Stimulated activated CD8-positive, alpha-beta memory T cell treated with anti-CD3 and anti-CD28 coated beads, Interleukin-7, amount 100 ng/mL, for 1 hour (primary cell): ENCODE results near the gene HOXC10.

ENCODE experiments used
- DNase-seq, 2 donors: peaks; one replicate each; pipeline ENCODE4 v3.0.0-alpha.2; 2020; ENCODE audit warnings: low read depth in 2 of 2

Gene HOXC10

DNA sequence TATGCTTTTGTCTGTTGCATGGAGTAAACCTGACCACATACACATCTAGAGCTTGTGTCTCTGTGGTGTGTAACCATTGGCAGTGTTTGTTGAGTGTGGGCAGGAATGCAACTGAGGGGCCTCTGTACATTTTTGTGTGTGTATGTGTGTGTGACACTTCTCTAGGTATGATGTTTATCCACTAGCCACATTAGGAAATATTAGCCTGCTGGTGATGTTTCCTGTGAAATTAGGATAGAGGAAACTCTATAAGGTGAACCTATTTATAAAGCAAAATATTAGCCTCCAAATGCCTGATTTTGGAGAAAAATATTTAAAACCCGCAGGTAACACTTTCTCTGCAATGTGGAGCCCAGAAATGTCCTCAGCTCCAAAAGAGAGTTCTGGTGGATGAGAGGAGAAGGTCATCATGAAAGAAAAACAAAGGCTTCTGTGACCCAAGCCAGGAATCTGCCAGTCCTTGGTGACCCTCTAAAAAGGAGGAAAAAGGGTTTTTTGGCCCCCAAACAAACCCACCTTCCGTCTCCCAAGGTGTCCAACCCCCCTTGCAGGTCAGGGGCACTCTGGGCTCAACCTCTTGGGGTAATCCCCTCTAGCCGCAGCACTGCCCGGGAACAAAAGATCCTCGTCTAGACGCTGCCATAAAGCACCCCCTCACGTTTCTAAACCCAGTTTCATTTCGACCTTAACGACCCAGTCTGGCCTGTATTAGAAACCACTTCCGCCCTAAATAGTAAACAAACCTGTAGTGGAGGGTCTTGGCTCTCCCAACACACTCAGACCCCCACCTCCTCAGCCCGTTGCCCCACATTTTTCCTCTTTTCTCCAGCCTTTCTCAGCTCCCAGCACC lies 7.1 kb upstream of the HOXC10 start:
- no peak for DNase-seq

- no peak for DNase-seq
Observed at GRCh38 chr12:53978477-53979356, 6.2 kb upstream of the HOXC10 start.

DNA sequence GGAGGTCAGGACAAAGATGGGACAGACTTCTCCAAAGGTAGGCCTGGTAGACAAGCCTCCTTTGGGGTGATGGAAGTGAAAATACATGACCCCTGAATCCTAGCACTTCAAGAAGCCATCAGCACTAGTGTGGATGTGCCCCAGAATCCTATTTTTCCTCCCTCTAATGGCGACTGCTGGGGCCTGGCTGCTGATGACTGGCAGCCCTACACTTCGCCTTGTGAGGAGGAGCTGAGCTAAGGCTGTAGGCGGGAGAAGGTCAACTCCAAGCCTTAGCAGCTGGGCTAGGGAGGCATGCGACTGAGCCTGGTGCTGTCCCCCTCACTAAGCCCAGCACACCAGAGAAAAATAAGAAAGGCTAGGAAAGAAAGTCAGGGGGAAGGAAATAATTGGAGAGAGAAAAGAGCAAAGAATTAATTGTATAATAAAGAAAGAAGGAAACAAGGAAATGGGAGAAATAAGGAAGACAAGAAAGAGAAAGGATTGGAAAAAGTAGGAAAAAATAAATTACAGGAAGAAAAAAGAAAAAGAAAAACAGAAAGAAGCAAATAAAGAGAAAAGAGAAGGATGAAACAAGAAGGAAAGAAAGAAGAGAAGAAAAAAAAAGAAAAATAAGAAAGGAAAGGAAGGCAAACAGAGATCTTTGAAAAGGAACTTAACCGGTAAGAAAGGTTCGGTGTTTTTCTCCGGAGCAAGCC lies 4.7 kb upstream of the HOXC10 start:
- DNase-seq: no peak

GRCh38 chr12:53980802-53981496 lies 4.0 kb upstream of the HOXC10 start:
- DNase-seq: no peak

- no peak for DNase-seq
Observed at GRCh38 chr12:53981634-53982565, 3.0 kb upstream of the HOXC10 start.

GRCh38 chr12:53982648-53983567 lies 2.0 kb upstream of the HOXC10 start:
- no peak for DNase-seq

DNA sequence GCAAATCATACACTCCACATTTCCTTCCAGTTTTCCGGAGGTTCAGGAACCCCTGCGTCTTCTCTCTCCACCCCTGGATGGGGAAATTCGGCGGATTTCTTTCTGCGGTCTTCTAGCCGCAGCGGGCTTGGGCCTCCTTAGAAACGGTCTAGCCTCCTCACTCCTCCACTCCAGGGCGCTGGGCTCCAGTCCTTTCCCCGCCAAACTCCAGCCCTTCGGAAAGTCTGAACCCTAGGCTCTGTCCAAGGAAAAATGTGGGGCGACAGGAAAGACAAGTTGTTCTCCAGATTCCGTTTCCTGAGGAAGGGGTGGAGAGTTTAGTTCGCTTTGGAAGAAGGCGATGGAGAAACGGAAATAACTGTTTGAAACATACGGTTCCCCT lies 1.4 kb upstream of the HOXC10 start:
- no peak for DNase-seq

DNA sequence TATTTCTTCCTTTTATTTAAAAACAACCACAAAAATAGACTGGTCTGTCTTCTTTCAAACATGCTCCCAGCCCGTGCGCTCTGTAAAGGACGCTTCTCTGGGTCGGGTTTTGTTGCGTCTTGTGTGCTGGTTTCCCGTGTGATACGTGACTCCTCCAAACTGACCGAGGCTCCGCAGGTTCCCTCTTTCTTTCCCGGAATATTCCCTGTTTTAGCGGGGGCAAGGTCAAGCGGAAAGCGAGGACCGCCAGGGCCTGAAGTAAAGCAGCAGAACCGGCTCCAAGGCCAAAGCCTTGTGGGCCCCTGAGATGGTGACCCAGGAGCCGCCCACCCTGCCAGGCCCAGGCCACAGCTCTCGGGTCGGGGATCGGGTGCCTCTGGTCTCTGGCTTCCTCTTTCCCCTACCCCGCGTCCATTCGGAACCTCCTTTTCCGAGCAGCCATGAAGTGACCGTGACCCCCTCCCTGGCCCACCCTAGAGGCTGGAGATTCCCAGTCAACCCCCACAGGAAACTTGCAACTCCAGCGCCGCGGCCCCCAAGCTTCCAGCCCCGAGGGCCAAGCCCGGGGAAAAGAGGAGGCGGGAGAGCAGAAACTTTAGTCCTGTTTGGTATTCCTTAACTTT lies 885 bp upstream of the HOXC10 start:
- DNase-seq: no peak

- DNase-seq: no peak
Observed at GRCh38 chr12:53985692-53985993, 697 bp downstream of the HOXC10 start.

DNA sequence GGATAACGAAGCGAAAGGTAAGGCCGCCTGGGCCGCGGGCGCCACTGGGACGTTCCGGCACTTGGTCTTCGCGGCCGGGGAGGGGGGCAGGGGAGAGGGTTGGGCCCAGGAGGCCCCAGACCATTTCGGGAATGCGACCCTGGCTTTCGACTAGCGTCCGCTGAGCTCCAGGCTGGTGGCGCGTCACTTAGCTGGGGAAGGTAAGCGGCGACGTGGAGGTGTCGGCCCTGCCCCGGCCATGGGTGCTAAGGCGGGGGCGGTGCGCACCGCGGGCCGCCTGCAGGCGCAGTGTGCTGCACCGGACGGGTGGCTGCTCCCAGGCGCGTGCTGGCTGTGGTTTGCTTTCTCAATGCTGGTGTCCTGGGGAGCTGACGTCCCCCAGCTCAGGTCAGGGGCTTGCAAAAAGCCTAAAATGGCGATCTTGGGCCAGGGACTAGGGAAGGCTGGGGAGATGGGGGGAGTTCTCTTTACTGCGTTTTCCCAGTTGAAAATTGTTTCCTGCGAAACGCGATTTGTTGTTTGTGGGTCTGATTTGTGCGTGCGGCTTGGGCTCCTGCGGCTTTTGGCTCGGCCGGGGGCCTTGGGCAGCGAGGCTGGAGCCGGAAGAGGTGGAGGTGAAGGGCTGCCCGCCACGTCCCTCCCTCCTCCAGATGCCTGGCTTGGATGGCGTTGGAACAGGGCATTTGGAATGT lies 1.2 kb downstream of the HOXC10 start:
- DNase-seq: no peak

DNA sequence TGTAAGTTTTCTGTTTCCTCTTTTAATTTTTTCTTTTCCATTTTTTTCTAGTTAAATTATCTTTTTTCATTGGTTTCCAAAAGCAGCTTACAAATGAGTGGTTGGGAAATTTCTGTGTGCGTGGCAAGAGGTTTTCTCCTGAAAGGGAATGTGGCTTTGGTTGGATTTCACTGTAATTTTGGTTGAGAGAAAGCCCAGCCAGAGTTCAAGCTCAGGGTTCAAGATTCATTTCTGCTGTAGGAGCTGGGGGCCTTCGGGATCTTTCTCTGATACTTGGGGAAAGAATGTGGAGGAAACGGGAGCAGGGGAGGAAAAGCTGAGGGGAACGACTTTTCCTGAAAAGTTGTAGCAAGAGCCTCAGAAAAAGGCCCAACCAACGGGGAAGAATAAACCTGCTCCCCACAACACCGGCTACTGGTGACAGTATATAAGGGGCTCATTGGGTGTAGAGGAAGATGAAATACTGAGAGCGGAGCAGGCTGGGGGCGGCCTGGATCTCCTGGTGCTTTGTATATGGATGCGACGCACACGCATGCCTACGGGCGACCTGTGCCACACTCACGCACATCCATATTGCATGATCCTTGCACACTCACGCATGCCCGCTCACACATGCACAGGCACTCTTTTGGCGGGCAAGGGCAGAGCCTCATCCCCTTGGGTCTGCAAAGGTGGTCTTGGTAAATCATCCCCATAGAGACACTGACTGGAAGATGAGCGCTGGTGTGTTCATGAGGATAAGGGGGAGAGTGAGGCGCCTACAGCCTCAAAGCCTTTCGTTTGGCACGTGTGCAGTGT lies 1.9 kb downstream of the HOXC10 start:
- no peak for DNase-seq

DNA sequence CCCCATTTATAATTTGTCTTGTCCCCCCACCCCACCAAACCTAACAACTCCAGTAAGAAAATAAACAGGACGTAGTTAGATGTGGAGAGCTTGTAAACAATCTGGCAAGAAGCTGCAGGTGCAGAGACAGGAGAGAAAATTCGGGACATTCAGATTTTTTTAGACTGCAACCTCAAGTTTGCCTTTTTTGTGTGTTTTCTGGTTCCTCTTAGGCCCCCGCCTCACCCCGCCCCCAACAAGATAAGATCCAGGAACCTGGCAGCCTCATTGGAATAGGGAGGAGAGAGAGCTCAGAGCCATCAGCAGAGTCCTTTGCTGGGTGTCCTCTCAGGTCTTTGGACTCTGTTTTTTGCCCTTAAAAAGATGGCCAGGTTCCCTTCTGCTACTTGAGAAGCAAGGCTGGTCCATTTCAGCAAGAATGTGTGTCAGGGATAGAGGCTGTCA lies 2.9 kb downstream of the HOXC10 start:
- no peak for DNase-seq

DNA sequence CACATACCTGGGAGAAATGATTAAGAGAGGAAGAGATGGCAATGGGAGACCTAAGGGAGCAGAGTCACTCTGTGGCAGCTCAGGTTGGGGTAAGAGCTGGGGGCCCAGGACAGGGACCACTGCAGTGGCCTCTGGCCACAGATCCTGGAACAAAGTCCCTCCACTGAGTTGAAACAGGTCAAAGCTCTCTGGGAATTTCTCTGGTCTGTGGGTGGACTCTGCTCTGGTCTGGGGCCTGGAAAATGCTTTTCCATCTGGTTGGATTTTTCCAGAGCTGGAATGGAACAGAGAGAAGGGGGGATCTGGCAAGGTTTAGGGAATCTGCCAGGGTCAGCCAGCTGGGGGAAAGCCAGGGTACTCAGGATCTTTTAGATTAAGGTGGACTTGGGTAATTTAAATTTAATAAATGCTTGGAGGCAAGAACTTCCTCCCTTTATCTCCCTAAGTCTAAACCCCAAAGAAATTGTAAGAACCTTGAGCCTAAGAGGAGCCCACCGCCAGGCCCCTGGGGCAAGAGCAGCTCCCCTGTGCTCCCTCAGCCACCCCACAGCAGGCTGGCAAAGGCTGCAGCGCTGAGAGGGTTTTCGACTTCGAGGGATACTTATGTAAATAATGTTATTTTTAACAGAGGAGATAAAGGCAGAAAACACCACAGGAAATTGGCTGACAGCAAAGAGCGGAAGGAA lies 3.7 kb downstream of the HOXC10 start:
- no peak for DNase-seq

DNA sequence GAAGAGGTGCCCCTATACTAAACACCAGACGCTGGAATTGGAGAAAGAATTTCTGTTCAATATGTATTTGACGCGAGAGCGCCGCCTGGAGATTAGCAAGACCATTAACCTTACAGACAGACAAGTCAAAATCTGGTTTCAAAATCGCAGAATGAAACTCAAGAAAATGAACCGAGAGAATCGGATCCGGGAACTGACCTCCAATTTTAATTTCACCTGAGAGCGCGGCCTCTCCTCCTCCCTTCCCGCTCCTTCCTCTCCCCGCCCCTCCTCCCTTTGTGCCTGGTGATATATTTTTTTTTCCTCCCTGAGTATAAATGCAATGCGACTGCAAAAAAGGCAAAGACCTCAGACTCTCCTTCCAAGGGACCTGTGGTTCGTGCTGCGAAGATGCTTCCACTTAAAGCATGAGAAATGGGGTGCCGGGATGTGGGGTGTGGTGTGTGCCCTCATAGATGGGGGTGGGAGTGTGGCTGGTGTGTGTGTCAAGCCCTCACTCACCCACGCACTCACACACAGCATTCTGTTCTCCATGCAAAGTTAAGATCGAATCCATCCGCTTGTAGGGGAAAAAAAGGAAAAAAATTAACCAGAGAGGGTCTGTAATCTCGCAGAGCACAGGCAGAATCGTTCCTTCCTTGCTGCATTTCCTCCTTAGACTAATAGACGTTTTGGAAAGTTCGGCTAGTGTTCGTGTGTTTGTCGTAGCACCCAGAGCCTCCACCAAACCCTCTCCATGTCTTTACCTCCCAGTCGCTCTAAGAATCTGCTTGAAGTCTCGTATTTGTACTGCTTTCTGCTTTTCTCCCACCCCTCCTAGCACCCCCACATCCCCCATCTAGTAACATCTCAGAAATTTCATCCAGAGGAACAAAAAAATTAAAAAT lies 4.5 kb downstream of the HOXC10 start:
- DNase-seq: no peak

- DNase-seq: no peak
Observed at GRCh38 chr12:53990311-53991076, 5.5 kb downstream of the HOXC10 start.
